ENCODE measurements around the gene MRPL17. TPM values are rescaled to one million over a fixed set of nuclear protein-coding genes. Genes with fewer than 3 reads are reported as not detected.
"Not testable (repeated sequence)": the region's sequence is repeated elsewhere in the genome, so short reads cannot be mapped to it uniquely, and the experiment has no call there.

MRPL17 gene
- polyA plus RNA-seq, 3 donors = 23.4 to 34.1 (median 34.0) TPM

GRCh38 chr11:6687876-6688275 lies 4.7 kb upstream of the MRPL17 start:
- WGBS, 3 donors = 46 to 79% (median 69%) methylated on average over 4 of the region's 4 CpGs

GRCh38 chr11:6686006-6686405 lies 2.9 kb upstream of the MRPL17 start:
- no peak overlapping the region for H3K27ac ChIP-seq (ENCODE audit: low read depth, low read length)

More at GRCh38 chr11:6687876-6688275, 4.7 kb upstream of the MRPL17 start:
- no peak overlapping the region for H3K27ac ChIP-seq (ENCODE audit: low read depth, low read length)

GRCh38 chr11:6684068-6684467 lies 928 bp upstream of the MRPL17 start:
- not testable (repeated sequence) for H3K27ac ChIP-seq (ENCODE audit: low read depth, low read length)
- 88 to 90% (median 90%) methylated on average over 13 to 14 of the region's 14 CpGs for WGBS, 3 donors

GRCh38 chr11:6682591-6682935 lies 577 bp downstream of the MRPL17 start:
- H3K27ac ChIP-seq (ENCODE audit: low read depth, low read length) = no peak overlapping the region
- WGBS, 3 donors = 0% methylated on average over 10 of the region's 10 CpGs

GRCh38 chr11:6681949-6682348 lies 1.2 kb downstream of the MRPL17 start:
- no peak overlapping the region for H3K27ac ChIP-seq (ENCODE audit: low read depth, low read length)
- WGBS, 3 donors = 11 to 14% (median 11%) methylated on average over 5 of the region's 5 CpGs

- no peak overlapping the region for H3K27ac ChIP-seq (ENCODE audit: low read depth, low read length)
- WGBS, 3 donors = 28 to 63% (median 33%) methylated on average over 1 of the region's 1 CpG
Observed at GRCh38 chr11:6681505-6681904, 1.6 kb downstream of the MRPL17 start.

GRCh38 chr11:6677018-6677417 lies 6.1 kb downstream of the MRPL17 start:
- no peak overlapping the region for H3K27ac ChIP-seq (ENCODE audit: low read depth, low read length)
- WGBS, 3 donors = 67 to 79% (median 68%) methylated on average over 3 of the region's 3 CpGs

GRCh38 chr11:6674862-6675261 lies 8.3 kb downstream of the MRPL17 start:
- H3K27ac ChIP-seq (ENCODE audit: low read depth, low read length) = no peak overlapping the region
- WGBS, 3 donors = 74 to 86% (median 75%) methylated on average over 4 of the region's 4 CpGs

- H3K27ac ChIP-seq (ENCODE audit: low read depth, low read length) = no peak overlapping the region
- WGBS, 3 donors = 65 to 88% (median 65%) methylated on average over 1 of the region's 1 CpG
Observed at GRCh38 chr11:6674219-6674597, 8.9 kb downstream of the MRPL17 start.

- no peak overlapping the region for H3K27ac ChIP-seq (ENCODE audit: low read depth, low read length)
Observed at GRCh38 chr11:6673523-6674218, 9.5 kb downstream of the MRPL17 start.

- WGBS, 3 donors = 58 to 91% (median 72%) methylated on average over 2 of the region's 2 CpGs
- H3K27ac ChIP-seq (ENCODE audit: low read depth, low read length) = no peak overlapping the region
Observed at GRCh38 chr11:6671991-6672390, 11.1 kb downstream of the MRPL17 start.

GRCh38 chr11:6670202-6670830 lies 12.8 kb downstream of the MRPL17 start:
- 73 to 75% (median 73%) methylated on average over 6 of the region's 6 CpGs for WGBS, 3 donors
- H3K27ac ChIP-seq (ENCODE audit: low read depth, low read length) = no peak overlapping the region

- WGBS, 3 donors = 64 to 69% (median 68%) methylated on average over 3 of the region's 3 CpGs
- no peak overlapping the region for H3K27ac ChIP-seq (ENCODE audit: low read depth, low read length)
Observed at GRCh38 chr11:6667733-6668374, 15.3 kb downstream of the MRPL17 start.

- H3K27ac ChIP-seq (ENCODE audit: low read depth, low read length) = no peak overlapping the region
- 87 to 94% (median 88%) methylated on average over 4 of the region's 4 CpGs for whole genome bisulfite sequencing, 3 donors
Observed at GRCh38 chr11:6666302-6667183, 16.6 kb downstream of the MRPL17 start.

GRCh38 chr11:6664551-6664950 lies 18.6 kb downstream of the MRPL17 start:
- 0 to 70% (median 0%) methylated on average over 1 of the region's 1 CpG for WGBS, 3 donors
- no peak overlapping the region for H3K27ac ChIP-seq (ENCODE audit: low read depth, low read length)

- 57 to 86% (median 61%) methylated on average over 3 of the region's 3 CpGs for WGBS, 3 donors
- no peak overlapping the region for H3K27ac ChIP-seq (ENCODE audit: low read depth, low read length)
Observed at GRCh38 chr11:6663794-6664469, 19.2 kb downstream of the MRPL17 start.

- 88 to 90% (median 89%) methylated on average over 3 of the region's 3 CpGs for WGBS, 3 donors
- H3K27ac ChIP-seq (ENCODE audit: low read depth, low read length) = no peak overlapping the region
Observed at GRCh38 chr11:6660712-6661111, 22.4 kb downstream of the MRPL17 start.

GRCh38 chr11:6658647-6659046 lies 24.5 kb downstream of the MRPL17 start:
- no peak overlapping the region for H3K27ac ChIP-seq (ENCODE audit: low read depth, low read length)

GRCh38 chr11:6657346-6657745 lies 25.8 kb downstream of the MRPL17 start:
- H3K27ac ChIP-seq (ENCODE audit: low read depth, low read length) = no peak overlapping the region
- WGBS, 3 donors = 70 to 83% (median 83%) methylated on average over 1 of the region's 1 CpG

Measured in adipose tissue (tissue), 3 donors.